GM21390 (cell line): ENCODE results near the gene TMEM41B.
"Not testable (repeated sequence)": the region's sequence is repeated elsewhere in the genome, so short reads cannot be mapped to it uniquely, and the experiment has no call there.

Source experiments
- ATAC-seq: cut with Tn5 transposase; IDR thresholded peaks from one replicate; pipeline ENCODE4 v1.9.1; 2021; ENCODE audit not compliant: unreplicated experiment

TMEM41B gene, protein sequence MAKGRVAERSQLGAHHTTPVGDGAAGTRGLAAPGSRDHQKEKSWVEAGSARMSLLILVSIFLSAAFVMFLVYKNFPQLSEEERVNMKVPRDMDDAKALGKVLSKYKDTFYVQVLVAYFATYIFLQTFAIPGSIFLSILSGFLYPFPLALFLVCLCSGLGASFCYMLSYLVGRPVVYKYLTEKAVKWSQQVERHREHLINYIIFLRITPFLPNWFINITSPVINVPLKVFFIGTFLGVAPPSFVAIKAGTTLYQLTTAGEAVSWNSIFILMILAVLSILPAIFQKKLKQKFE

GRCh38 chr11:9314291-9315077, at the start of gene TMEM41B:
TMEM41B (minus strand) TSS chr11:9314593; CDS start chr11:9314441, 152 bp downstream.
- peak; percentile 96 for ATAC-seq

DNA sequence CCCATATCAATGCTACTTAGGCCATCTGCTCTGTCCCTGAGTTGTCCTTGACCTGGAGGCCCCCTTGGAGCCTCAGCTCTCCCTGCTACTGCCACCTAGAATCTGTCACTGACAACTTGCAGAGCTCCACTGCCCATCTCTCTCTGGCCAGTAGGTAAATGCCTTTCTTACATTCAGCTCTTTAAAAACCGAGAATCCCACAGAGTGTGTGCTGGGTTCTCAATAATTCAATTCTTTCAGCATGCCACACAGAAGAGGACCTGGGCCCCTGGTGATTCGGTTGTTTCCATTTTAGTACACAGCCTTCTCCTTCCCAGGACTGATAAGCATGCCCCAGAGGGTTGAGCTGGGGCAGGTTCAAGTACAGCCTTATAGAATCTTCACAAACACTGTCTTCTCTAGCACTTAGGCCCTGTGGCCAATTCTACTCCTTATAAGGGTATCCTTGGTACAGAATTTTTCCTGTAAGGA, 48.0 kb upstream of the TMEM41B start:
- ATAC-seq = no peak

- ATAC-seq = not testable (repeated sequence)
These were observed 46.6 kb upstream of the TMEM41B start for GRCh38 chr11:9360862-9361622.

DNA sequence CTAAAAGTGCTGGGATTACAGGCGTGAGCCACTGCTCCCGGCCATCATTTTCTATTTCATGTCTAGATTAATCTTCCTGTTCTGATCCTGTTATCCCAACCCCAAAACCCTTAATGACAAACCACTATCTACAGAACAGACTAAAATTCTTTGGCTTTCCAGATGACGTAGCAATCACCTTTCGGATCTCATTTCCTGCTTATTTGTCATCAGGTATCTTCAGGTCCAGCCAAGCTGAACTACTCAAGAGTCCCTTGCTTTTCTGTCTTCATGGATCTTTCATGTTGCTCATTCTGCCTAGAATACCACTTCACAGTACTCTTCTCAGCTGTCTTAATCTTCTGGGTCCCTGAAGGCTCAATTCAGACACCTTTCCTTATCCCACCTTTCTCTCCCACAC, 42.6 kb upstream of the TMEM41B start:
- no peak for ATAC-seq

GRCh38 chr11:9351321-9351881, 37.0 kb upstream of the TMEM41B start:
- no peak for ATAC-seq

DNA sequence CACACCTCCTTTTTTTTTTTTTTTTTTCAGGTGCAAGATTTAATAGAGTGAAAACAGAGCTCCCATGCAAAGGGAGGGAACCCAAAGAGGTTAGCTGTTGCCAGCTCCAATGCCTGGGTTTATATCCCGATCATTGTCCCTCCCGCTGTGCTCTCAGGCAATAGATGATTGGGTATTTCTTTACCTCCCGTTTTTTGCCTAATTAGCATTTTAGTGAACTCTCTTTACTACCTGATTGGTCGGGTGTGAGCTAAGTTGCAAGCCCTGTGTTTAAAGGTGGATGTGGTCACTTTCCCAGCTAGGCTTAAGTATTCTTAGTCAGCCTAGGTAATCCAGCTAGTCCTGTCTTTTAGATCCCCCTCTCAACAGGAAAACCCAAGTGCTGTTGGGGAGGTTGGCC, 33.4 kb upstream of the TMEM41B start:
- not testable (repeated sequence) for ATAC-seq

- no peak for ATAC-seq
These were observed 32.7 kb upstream of the TMEM41B start for GRCh38 chr11:9347100-9347499.

GRCh38 chr11:9344061-9344680, 29.8 kb upstream of the TMEM41B start:
- no peak for ATAC-seq

- ATAC-seq = no peak
These were observed 27.3 kb upstream of the TMEM41B start for GRCh38 chr11:9341638-9342178.

DNA sequence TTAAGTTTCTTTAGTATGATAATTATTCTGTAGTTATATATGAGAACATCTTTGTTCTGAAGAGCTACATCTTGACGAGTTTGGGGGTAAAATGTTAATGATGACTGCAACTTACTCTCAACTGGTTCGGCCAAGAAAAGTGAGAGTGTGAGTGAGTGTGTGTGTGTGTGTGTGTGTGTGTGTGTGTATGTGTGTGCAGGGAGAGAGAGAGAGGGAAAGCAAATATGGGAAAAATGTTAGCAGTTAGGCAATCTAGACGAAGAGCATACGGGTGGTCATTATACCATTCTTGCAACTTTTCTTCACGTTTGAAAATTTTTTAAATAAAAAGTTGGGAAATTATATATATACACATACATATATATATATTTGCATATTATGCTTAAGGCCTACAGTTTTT, 18.3 kb upstream of the TMEM41B start:
- ATAC-seq = no peak

DNA sequence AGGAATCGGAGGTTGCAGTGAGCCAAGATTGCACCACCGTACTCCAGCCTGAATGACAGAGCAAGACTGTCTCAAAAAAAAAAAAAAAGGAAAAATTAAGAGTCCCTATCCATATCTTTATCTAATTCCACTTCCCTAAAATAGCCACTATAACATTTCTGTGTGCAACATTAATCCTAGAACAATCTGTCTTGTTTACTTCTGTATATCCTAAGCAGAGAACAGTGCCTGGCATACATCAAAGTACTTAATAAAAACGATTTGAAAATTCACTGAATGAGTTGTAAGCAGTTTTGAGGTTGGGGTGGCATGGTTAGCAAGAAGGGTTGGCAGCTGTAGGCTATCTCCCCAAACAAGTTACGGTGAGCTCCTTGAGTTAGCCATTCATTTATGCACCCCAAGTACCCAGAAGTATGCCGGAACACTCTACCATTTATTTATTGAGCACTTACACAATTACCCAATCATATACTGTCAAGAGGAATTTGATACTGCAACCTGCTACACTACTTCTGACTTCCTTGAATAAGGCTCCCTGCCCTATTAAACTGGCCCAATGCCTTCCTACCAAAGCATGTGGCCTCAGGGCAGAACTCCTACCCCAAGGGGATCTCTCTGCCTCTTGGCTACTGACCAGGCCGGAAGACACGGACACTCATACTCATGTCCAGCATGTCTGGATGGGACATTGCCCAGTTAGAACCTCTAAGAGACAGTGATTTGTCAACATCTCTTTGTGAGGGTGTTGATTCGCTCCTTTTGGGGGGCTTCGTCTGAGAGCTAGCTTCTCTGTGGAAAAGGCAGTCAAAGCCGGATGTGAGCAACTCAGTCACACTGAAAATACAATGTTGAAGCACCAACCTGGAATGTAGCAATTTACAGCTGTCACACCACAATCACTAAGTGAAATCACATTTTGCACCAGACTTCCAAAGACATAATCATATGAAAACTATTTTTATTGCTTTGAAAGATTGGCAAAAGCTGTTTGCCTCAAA, 16.3 kb upstream of the TMEM41B start:
- no peak for ATAC-seq

DNA sequence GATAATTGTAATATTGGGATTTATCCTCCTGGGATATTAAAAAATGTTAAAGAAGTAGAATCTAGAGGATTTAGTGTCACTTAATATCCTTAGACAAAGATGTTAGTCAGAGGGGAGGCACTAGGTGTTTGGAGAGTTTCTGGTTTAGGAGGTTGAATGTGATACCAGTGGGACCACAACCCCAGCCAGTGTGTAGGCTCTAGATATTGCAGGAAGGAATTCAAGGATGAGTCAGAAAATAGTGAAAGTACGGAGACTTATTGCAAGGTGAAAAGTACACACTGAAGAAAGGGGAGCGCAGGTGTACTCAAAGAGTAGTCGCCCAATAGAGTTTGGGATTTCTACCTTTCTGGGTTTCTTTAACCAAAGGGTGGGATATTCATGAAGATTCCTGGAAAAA, 5.7 kb upstream of the TMEM41B start:
- no peak for ATAC-seq

DNA sequence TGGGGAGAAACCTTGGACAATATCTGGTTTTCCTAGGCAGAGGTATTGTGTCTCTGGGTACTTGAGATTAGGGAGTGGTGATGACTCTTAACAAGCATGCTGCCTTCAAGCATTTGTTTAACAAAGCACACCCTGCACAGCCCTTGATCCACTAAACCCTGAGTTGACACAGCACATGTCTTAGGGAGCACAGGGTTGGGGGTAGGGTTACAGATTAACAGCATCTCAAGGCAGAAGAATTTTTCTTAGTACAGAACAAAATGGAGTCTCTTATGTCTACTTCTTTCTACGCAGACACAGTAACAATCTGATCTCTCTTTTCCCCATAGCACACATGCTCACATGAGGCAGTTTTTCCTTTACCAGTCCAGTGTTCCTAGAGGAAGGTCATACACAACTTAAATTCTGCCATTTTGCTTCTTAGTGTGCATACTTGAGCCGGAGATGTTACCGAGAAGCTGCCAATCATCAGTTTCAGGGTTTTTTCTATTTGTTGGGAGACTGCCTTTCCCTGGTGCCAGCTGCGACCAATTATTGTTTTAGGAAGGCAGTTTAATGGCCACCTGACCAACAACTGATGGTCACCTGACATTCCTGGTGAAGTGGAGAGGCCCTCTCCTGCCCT, 5.1 kb upstream of the TMEM41B start:
- not testable (repeated sequence) for ATAC-seq

DNA sequence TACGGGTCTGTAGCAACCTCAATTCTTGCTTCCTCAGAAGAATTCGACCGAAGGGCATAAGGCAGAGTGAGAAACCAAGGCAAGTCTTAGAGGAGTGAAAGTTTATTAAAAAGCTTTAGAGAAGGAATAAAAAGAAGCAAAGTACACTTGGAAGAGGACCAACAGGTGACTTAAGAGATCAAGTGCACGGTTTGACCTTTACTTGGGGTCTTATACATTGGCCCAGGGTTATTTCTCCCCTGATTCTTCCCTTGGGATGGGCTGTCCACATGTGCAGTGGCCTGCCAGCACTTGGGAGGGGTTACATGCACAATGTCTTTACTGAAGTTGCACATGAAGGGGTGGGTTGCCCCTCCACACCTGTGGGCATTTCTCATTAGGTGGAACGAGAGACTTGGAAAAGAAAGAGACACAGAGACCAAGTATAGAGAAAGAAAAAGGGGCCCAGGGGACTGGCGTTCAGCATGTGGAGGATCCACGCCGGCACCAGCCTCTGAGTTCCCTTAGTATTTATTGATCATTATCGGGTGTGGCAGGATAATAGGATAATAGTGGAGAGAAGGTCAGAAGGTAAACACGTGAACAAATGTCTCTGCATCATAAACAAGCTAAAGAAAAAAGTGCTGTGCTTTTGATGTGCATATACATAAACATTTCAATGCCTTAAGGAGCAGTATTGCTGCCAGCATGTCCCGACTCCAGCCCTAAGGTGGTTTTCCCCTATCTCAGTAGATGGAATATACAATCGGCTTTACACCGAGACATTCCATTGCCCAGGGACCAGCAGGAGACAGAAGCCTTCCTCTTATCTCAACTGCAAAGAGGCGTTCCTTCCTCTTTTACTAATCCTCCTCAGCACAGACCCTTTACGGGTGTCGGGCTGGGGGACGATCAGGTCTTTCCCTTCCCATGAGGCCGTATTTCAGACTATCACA, 4.3 kb upstream of the TMEM41B start:
- not testable (repeated sequence) for ATAC-seq

DNA sequence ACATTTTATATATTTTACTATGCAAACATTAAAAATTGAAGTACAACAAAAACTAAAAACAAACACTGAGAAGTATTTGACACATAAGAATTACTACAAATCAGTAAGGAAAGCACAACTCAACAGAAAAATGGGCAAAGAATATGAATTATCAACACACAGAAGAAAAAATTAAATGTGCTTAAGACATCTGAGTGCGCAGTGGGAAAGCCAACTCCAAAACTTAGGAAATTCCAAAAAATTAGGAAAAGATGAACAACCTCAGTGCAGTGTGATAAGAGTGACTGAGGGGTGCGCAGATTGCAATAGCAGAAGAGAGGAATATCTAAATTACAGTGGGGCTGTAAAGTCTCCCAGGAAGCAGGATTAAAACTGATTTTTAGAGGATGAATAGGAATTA, 1.9 kb upstream of the TMEM41B start:
- no peak for ATAC-seq

- no peak for ATAC-seq
These were observed 790 bp upstream of the TMEM41B start for GRCh38 chr11:9315078-9315688.

DNA sequence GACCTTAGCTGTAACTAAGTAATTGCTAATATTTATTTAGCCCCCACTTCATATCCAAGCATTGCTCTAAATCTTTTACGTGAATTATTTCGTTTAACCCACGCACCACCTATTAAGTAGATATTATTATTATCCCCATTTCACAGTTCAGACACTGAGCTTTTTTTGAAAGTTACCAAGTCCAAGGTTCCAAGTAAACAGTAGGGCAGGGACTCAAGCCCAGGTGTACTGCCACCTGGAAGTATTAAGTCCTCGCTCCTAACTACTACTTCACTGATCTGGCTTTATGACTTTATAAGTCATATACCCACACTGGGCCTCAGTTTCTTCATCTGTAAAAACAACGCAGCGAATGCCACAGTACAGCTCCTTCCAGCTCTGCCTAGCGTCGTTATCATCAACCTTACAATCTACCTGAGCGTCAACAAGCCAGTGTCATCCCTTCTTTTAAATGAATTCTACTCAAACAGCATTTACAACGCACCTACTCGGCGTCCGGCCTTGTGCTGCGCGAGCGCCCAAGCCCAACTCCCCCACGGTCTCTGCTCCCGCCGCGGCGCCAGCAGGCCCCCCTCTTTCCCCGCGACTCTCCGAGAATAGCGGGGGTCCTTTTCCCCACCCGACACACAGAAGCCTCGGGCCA, 624 bp downstream of the TMEM41B start:
- ATAC-seq = peak; percentile 14
